Measurements from ENCODE around the gene GMDS.

Gene GMDS

GRCh38 chr6:1600063-1600763, 645.2 kb downstream of the GMDS start:
- no peak for ATAC-seq (replicated peaks; ENCODE audit: extremely low read depth, poor library complexity, severe bottlenecking)
- Mint-ChIP-seq H3K4me1 (peaks cover 5% of the 10 kb centered on the region), H3K9me3 (no peaks in the 10 kb centered on the region), H3K36me3 (ENCODE audit: insufficient read depth) (peaks cover 2% of the 10 kb centered on the region), H3K4me3 (no peak overlapping the region), H3K27me3 (peaks cover 87% of the 10 kb centered on the region), H3K27ac (ENCODE audit: low read depth) (no peak overlapping the region)
- DNase-seq (ENCODE audit: low spot score in 2 of 2) = no peak

DNA sequence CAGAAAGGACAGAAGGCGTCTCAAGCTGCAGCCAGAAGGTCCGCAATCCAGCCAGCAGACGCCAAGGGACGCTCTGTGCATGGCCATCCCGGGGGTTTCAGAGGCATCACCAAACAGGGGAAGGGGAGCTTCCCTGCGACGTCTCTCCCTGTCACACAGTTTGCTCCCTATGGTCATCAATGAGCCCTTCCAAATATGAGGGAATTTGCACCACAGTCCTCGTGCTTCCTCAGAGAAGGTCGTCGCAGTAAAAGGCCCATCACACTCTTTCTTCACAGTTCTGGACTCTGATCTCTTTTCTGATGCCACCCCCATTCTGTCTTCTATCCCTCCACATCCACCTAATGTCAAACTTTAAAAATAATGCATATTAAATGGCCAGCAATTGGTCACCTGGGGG, 645.9 kb downstream of the GMDS start:
- no peaks in the 10 kb centered on the region for H3K9me3 Mint-ChIP-seq
- H3K4me3 Mint-ChIP-seq = no peak overlapping the region
- H3K27me3 Mint-ChIP-seq = peaks cover 93% of the 10 kb centered on the region
- peaks cover 2% of the 10 kb centered on the region for H3K36me3 Mint-ChIP-seq (ENCODE audit: insufficient read depth)
- ATAC-seq (replicated peaks; ENCODE audit: extremely low read depth, poor library complexity, severe bottlenecking) (no peak), DNase-seq (ENCODE audit: low spot score in 2 of 2) (no peak)
- no peak overlapping the region for H3K27ac Mint-ChIP-seq (ENCODE audit: low read depth)
- peaks cover 4% of the 10 kb centered on the region for H3K4me1 Mint-ChIP-seq

DNA sequence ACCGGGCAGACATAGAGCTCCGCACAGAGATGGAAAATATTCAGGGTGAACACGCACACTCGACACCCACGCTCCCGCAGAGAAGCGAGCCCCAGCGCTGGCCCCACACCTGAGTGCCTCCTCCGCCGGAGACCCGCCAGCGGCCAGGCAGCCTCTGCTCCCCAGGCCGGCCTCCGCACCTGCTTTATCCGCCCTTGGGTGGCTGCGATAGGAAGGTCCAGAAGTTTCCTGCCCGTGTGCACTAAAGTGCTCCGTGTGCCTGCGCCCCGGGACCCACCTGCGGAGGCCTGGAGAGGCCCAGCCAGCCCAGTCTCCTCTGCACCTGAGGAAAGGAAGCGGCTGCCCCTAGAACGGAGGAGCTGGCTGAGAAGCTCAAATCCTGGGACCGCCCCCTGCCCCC, 646.5 kb downstream of the GMDS start:
- Mint-ChIP-seq H3K27me3 (peaks cover 94% of the 10 kb centered on the region), H3K9me3 (no peaks in the 10 kb centered on the region), H3K36me3 (ENCODE audit: insufficient read depth) (peaks cover 2% of the 10 kb centered on the region), H3K4me3 (no peak overlapping the region), H3K27ac (ENCODE audit: low read depth) (no peak overlapping the region), H3K4me1 (peaks cover 4% of the 10 kb centered on the region)
- DNase-seq (ENCODE audit: low spot score in 2 of 2) = no peak
- ATAC-seq (replicated peaks; ENCODE audit: extremely low read depth, poor library complexity, severe bottlenecking) = no peak

DNA sequence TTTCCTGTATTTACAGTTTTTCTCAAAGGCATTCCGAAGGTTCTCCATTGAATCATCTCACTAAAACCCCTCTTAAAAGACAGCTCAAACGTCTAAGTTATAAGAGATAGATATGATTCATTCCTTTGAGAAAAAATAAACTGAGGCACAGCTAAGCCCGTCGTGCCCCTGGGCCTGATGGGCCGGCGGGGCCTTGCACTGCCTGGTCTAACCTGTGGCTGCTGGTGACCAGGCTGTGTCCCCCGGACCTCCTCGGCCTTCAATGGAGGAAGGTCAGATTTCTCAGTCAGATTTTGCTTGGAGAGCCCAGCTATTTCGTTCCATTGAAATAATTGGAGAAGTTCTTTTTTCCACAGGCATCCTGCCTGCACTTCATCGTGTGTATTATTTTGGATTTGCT, 647.0 kb downstream of the GMDS start:
- Mint-ChIP-seq H3K4me1 (peaks cover 4% of the 10 kb centered on the region), H3K27ac (ENCODE audit: low read depth) (no peak overlapping the region), H3K36me3 (ENCODE audit: insufficient read depth) (peaks cover 2% of the 10 kb centered on the region), H3K9me3 (no peaks in the 10 kb centered on the region), H3K4me3 (no peak overlapping the region), H3K27me3 (peaks cover 94% of the 10 kb centered on the region)
- DNase-seq (ENCODE audit: low spot score in 2 of 2) (no peak), ATAC-seq (replicated peaks; ENCODE audit: extremely low read depth, poor library complexity, severe bottlenecking) (no peak)

- no peaks in the 10 kb centered on the region for H3K9me3 Mint-ChIP-seq
- H3K27me3 Mint-ChIP-seq = peaks cover 94% of the 10 kb centered on the region
- peaks cover 4% of the 10 kb centered on the region for H3K4me1 Mint-ChIP-seq
- H3K36me3 Mint-ChIP-seq (ENCODE audit: insufficient read depth) = peaks cover 2% of the 10 kb centered on the region
- ATAC-seq (replicated peaks; ENCODE audit: extremely low read depth, poor library complexity, severe bottlenecking) (no peak), DNase-seq (ENCODE audit: low spot score in 2 of 2) (no peak)
- no peak overlapping the region for H3K4me3 Mint-ChIP-seq
- H3K27ac Mint-ChIP-seq (ENCODE audit: low read depth) = no peak overlapping the region
Observed at GRCh38 chr6:1597924-1598323, 647.5 kb downstream of the GMDS start.

GRCh38 chr6:1597121-1597744, 648.2 kb downstream of the GMDS start:
- no peak for ATAC-seq (replicated peaks; ENCODE audit: extremely low read depth, poor library complexity, severe bottlenecking)
- Mint-ChIP-seq H3K4me3 (no peak overlapping the region), H3K27me3 (peaks cover 94% of the 10 kb centered on the region), H3K9me3 (no peaks in the 10 kb centered on the region), H3K4me1 (peaks cover 4% of the 10 kb centered on the region), H3K27ac (ENCODE audit: low read depth) (no peak overlapping the region), H3K36me3 (ENCODE audit: insufficient read depth) (peaks cover 2% of the 10 kb centered on the region)
- DNase-seq (ENCODE audit: low spot score in 2 of 2) = no peak

DNA sequence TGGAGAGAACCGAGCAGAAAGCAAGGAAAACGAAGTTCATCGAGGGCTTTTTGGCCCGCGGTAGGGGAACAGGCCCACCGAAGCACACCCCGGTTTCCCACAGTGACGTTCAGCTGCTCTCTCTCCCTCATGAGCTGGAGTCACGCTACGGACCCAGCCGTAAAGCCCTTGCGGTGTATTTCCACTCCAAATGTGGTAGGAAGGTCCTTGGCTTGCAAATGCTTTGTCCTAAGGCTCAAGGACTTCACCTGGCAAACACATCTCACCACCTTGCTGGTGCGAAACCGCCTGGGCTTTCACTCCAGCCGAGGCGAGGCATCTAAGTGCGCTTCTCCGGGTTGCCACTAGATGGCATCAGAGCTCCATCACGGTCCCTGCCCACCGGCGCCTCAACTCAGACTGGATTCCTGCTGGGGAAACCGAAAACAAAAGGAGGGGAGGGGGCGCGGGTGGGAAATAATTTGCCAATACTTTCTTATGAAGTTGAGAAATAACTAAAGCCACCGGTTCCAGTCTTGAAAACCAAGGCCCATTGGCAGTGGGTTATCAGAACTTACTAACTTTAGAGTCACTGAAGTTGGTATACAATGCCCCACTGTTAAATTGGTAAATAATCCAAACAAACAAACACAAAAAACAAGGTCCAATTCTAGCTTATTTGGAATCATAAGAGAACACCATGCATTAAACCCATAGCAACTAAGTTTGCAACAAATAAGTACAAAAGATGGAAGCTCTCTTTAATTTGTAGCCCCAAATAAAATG, 649.1 kb downstream of the GMDS start:
- peaks cover 84% of the 10 kb centered on the region for H3K27me3 Mint-ChIP-seq
- peaks cover 2% of the 10 kb centered on the region for H3K36me3 Mint-ChIP-seq (ENCODE audit: insufficient read depth)
- H3K9me3 Mint-ChIP-seq = no peaks in the 10 kb centered on the region
- H3K4me3 Mint-ChIP-seq = no peak overlapping the region
- ATAC-seq (replicated peaks; ENCODE audit: extremely low read depth, poor library complexity, severe bottlenecking) (peak; percentile 62), DNase-seq (ENCODE audit: low spot score in 2 of 2) (peak; percentile 46 to 59)
- H3K27ac Mint-ChIP-seq (ENCODE audit: low read depth) = no peak overlapping the region
- H3K4me1 Mint-ChIP-seq = peaks cover 4% of the 10 kb centered on the region

- H3K4me1 Mint-ChIP-seq = peaks cover 4% of the 10 kb centered on the region
- no peak for ATAC-seq (replicated peaks; ENCODE audit: extremely low read depth, poor library complexity, severe bottlenecking)
- H3K36me3 Mint-ChIP-seq (ENCODE audit: insufficient read depth) = peaks cover 2% of the 10 kb centered on the region
- no peak overlapping the region for H3K27ac Mint-ChIP-seq (ENCODE audit: low read depth)
- H3K27me3 Mint-ChIP-seq = peaks cover 78% of the 10 kb centered on the region
- H3K9me3 Mint-ChIP-seq = no peaks in the 10 kb centered on the region
- no peak for DNase-seq (ENCODE audit: low spot score in 2 of 2)
- H3K4me3 Mint-ChIP-seq = no peak overlapping the region
Observed at GRCh38 chr6:1595271-1596087, 649.9 kb downstream of the GMDS start.

DNA sequence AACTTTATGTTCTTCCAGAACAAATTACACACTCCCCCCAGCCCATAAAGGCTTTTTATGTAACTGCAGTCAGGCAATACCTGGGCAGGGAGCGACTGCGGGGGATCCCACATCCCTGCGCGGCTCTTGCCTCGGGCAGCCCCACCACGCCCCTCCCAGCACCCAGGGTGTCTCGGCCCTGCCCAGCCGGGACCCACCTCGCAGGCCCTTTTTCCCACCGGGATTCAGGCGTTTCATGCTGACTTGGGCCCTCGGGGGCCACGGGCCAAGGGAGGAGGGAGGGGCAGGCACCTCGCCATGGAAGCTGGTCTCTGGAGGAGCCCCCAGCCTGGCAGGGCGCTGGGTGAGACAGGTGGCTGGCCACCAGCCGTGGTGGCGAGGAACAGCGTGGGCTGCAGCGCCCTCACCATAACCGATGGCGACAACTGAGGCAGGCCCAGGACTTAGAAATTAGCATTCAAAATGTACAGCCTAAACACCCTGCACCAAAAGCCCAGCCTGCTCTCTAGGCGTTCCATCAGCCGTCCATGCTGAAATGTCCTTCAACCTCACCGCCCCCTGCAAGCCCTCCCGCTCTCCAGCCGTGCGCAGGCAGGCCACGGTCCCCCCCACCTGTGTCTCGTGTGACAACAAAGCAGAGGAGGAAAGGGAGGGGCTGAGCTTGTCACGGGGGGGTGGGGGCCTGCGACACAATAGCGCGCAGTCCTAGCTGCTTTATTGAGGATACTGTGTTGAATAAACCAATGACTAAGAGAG, 650.8 kb downstream of the GMDS start:
- DNase-seq (ENCODE audit: low spot score in 2 of 2) = no peak
- Mint-ChIP-seq H3K4me3 (no peak overlapping the region), H3K36me3 (ENCODE audit: insufficient read depth) (peaks cover 1% of the 10 kb centered on the region), H3K27ac (ENCODE audit: low read depth) (no peak overlapping the region), H3K4me1 (peaks cover 4% of the 10 kb centered on the region), H3K9me3 (no peaks in the 10 kb centered on the region), H3K27me3 (peaks cover 78% of the 10 kb centered on the region)
- ATAC-seq (replicated peaks; ENCODE audit: extremely low read depth, poor library complexity, severe bottlenecking) = no peak

- no peak for ATAC-seq (replicated peaks; ENCODE audit: extremely low read depth, poor library complexity, severe bottlenecking)
- H3K4me1 Mint-ChIP-seq = peaks cover 4% of the 10 kb centered on the region
- no peaks in the 10 kb centered on the region for H3K9me3 Mint-ChIP-seq
- DNase-seq (ENCODE audit: low spot score in 2 of 2) = no peak
- no peak overlapping the region for H3K27ac Mint-ChIP-seq (ENCODE audit: low read depth)
- no peak overlapping the region for H3K4me3 Mint-ChIP-seq
- peaks cover 78% of the 10 kb centered on the region for H3K27me3 Mint-ChIP-seq
- H3K36me3 Mint-ChIP-seq (ENCODE audit: insufficient read depth) = peaks cover 2% of the 10 kb centered on the region
Observed at GRCh38 chr6:1593958-1594314, 651.5 kb downstream of the GMDS start.

DNA sequence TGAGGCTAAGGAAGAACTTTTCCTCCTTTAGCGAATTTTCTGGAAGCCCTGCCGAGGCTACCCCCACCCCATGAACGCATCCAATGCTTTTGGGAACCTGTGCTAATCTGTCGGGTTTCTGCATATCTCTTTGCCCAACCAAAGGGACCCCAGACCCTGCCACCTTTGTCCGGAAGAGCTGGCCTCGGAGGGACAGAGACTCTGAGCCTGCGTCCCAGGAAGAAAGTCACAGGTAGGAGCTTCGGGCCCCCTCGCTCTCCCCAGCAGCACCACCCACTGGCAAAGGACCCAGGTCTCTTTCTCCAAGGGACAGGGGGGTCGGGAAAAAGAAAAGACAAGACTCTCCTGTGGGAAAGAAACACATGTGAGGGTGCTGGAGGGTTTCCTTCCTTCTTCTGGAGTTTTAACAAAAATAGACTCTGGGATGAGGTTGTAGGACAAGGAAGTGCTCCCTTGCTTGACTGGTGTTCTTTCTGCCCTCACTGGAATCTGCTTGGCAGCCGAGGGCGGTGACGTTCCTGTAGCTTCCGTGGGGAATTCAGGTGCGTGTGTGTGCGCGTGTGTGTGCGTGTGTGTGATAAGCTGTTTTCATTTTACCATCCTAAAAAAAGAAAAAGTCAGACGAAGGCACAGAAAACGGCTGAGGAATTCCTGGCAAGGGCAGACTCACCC, 652.0 kb downstream of the GMDS start:
- no peak for DNase-seq (ENCODE audit: low spot score in 2 of 2)
- Mint-ChIP-seq H3K27me3 (peaks cover 74% of the 10 kb centered on the region), H3K27ac (ENCODE audit: low read depth) (no peak overlapping the region), H3K4me3 (no peak overlapping the region), H3K4me1 (peaks cover 4% of the 10 kb centered on the region), H3K9me3 (no peaks in the 10 kb centered on the region), H3K36me3 (ENCODE audit: insufficient read depth) (peaks cover 2% of the 10 kb centered on the region)
- no peak for ATAC-seq (replicated peaks; ENCODE audit: extremely low read depth, poor library complexity, severe bottlenecking)
